WI38 (cell line): ENCODE data around the gene SLC25A28.
"Not testable (repeated sequence)": the region's sequence is repeated elsewhere in the genome, so short reads cannot be mapped to it uniquely, and the experiment has no call there.

Experiments used
- H3K4me3 ChIP-seq: 2 replicates; pipeline ENCODE4 v1.5.1; 2011; ENCODE audit warnings: low read depth, mild to moderate bottlenecking, control low read depth, low read length
- TF ChIP-seq, protein P1 (sequence below): IDR thresholded peaks from 2 replicates; pipeline ENCODE4 v1.5.1; 2012; ENCODE audit warnings: low read depth, mild to moderate bottlenecking, control low read depth, low read length

The SLC25A28 gene

GRCh38 chr10:99647601-99648151, 27.4 kb upstream of the SLC25A28 start:
- TF ChIP-seq, protein P1, sequence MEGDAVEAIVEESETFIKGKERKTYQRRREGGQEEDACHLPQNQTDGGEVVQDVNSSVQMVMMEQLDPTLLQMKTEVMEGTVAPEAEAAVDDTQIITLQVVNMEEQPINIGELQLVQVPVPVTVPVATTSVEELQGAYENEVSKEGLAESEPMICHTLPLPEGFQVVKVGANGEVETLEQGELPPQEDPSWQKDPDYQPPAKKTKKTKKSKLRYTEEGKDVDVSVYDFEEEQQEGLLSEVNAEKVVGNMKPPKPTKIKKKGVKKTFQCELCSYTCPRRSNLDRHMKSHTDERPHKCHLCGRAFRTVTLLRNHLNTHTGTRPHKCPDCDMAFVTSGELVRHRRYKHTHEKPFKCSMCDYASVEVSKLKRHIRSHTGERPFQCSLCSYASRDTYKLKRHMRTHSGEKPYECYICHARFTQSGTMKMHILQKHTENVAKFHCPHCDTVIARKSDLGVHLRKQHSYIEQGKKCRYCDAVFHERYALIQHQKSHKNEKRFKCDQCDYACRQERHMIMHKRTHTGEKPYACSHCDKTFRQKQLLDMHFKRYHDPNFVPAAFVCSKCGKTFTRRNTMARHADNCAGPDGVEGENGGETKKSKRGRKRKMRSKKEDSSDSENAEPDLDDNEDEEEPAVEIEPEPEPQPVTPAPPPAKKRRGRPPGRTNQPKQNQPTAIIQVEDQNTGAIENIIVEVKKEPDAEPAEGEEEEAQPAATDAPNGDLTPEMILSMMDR = no peak
- H3K4me3 ChIP-seq = no peak overlapping the region

DNA sequence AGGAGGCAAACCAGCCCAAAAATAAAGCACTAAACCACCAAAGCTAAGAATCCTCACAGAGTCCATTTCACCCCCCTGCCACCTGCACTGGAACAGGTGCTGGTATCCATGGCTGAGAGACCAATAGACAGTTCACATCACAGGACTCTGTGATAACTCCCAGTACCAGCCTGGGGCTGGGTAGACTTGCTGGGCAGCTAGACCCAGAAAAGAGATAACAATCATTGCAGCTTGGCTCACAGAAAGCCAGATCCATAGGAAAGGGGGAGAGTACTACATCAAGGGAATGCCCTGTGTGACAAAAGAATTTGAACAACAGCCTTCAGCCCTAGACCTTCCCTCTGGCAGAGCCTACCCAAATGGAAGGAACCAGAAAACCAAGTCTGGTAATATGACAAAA, 13.6 kb upstream of the SLC25A28 start:
- TF ChIP-seq, protein P1 = no peak
- no peak overlapping the region for H3K4me3 ChIP-seq

DNA sequence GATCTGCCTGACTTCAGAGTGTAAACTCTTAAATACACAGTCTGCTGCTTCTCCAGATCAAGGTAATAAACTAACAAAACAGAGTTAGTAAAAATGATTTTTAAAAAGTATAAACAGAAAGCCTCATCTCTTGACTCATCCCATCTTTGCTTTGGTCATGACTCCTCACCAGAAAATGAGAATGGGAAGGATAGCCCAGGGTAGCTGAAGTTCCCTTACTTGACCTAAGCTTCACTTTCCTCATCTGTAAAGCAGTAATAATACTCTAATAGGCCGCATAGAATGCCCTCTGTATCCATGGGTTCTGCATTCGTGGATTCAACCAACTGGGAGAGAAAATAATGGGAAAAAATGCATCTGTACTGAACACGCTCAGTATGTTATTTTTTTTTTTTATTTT, 11.3 kb upstream of the SLC25A28 start:
- TF ChIP-seq, protein P1 = no peak

DNA sequence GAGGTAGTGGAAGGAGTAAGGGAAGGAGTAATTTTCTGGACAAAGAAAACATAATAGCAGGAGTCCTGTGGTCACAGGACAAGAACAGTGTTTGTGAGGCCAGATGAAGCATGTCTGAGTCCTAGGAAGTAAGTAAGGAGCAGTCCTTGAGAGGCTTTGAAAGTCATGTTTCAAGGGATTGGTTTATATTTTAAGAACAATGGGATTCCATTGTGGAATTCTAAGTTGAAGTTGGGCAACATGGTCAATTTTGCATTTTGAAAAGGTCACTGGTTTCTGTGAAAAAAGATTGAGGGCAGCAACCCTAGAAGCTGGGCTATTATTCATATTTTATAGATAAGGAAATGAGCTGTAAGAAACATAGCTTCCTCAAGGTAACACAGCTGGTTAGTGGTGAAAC, 10.8 kb upstream of the SLC25A28 start:
- TF ChIP-seq, protein P1 = no peak
- H3K4me3 ChIP-seq = no peak overlapping the region

More for the DNA sequence above, 11.3 kb upstream of the SLC25A28 start:
- no peak overlapping the region for H3K4me3 ChIP-seq

GRCh38 chr10:99630433-99630832, 10.2 kb upstream of the SLC25A28 start:
- TF ChIP-seq, protein P1 = peak; percentile 35; the same call in 1 of the 2 replicates
- no peak overlapping the region for H3K4me3 ChIP-seq

- no peak overlapping the region for H3K4me3 ChIP-seq
- TF ChIP-seq, protein P1 = no peak
Observed at GRCh38 chr10:99629625-99629978, 9.4 kb upstream of the SLC25A28 start.

DNA sequence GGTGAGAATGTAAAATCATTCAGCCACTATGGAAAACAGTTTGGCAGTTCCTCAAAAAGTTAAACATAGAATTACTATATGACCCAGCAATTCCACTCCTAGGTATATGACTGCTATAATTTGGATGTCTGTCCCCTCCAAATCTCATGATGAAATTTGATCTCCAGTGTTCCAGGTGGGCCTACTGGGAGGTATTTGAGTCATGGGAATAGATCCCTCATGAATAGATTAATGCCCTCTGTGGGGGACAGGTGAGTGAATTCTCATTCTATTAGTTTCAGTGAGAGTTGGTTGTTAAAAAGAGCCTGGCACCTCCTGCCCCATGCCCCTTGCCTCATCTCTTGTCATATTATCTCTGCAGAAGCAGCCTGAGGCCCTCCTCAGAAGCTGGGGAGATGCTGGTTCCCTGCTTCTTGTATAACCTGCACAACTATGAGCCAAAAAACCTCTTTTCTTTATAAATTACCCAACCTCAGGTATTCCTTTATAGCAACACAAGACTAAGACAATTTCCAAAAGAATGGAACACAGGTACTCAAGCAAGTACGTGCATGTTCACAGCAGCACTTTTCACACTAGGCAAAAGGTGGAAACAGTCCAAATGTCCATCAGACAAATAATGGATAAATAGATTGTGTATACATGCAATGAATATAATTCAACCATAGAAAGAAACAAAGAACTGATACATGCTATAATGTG, 8.8 kb upstream of the SLC25A28 start:
- TF ChIP-seq, protein P1 = no peak
- no peak overlapping the region for H3K4me3 ChIP-seq

DNA sequence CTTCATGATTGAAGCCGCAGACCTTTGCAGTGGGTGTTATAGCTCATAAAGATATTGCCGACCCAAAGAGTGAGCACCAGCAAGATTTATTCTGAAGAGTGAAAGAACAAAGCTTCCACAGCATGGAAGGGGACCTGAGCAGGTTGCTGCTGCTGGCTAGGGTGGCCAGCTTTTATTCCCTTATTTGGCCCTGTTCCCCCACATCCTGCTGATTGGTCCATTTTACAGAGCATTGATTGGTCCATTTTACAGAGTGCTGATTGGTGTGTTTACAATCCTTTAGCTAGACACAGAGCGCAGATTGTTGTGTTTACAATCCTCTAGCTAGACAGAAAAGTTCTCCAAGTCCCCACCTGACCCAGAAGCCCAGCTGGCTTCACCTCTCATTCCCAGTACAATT, 4.9 kb upstream of the SLC25A28 start:
- not testable (repeated sequence) for H3K4me3 ChIP-seq
